SK-N-MC (cell line): ENCODE results near the gene POPDC3.

ENCODE experiments used
- EZH2 ChIP-seq: fragments of 200-600 bp; sonication (generic); IDR thresholded peaks from one replicate; pipeline ENCODE4 v1.6.1; 2017; ENCODE audit warnings: antibody characterized with exemption
- FOXP2 ChIP-seq: optimal IDR thresholded peaks from 2 replicates; pipeline ENCODE3; 2011; ENCODE audit warnings: mild to moderate bottlenecking, moderate library complexity; ENCODE audit not compliant: insufficient read depth; ENCODE audit errors: extremely low read length, control extremely low read depth
- POLR2AphosphoS5 ChIP-seq: IDR thresholded peaks from 2 replicates; pipeline ENCODE4 v1.6.1; 2012; ENCODE audit warnings: mild to moderate bottlenecking, low read depth, low read length, borderline replicate concordance

- TF ChIP-seq EZH2 (no peak), POLR2AphosphoS5 (no peak), FOXP2 (no peak)
These were observed 59.2 kb downstream of the POPDC3 start for GRCh38 chr6:105120570-105120969.
